Measurements from ENCODE around the gene CST8.

Gene CST8, protein sequence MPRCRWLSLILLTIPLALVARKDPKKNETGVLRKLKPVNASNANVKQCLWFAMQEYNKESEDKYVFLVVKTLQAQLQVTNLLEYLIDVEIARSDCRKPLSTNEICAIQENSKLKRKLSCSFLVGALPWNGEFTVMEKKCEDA

GRCh38 chr20:23490817-23491216 is at the start of gene CST8:
CST8 (plus strand) TSS chr20:23491117; CDS start chr20:23491668, 551 bp downstream.
- ChIA-PET CTCF (interaction anchor here (1.4 kb wide), 1 partner anchor 16 kb away, joined by 4 read pairs; no protein-coding TSS in a partner anchor), POLR2A (no interaction called here)
- TF ChIP-seq, protein P1, sequence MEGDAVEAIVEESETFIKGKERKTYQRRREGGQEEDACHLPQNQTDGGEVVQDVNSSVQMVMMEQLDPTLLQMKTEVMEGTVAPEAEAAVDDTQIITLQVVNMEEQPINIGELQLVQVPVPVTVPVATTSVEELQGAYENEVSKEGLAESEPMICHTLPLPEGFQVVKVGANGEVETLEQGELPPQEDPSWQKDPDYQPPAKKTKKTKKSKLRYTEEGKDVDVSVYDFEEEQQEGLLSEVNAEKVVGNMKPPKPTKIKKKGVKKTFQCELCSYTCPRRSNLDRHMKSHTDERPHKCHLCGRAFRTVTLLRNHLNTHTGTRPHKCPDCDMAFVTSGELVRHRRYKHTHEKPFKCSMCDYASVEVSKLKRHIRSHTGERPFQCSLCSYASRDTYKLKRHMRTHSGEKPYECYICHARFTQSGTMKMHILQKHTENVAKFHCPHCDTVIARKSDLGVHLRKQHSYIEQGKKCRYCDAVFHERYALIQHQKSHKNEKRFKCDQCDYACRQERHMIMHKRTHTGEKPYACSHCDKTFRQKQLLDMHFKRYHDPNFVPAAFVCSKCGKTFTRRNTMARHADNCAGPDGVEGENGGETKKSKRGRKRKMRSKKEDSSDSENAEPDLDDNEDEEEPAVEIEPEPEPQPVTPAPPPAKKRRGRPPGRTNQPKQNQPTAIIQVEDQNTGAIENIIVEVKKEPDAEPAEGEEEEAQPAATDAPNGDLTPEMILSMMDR (IDR thresholded peaks at IDR 0.05; ENCODE audit: control extremely low read depth, extremely low read depth, low read depth, missing control alignments) = no peak
- DNase-seq (ENCODE audit: extremely low spot score) = no peak

DNA sequence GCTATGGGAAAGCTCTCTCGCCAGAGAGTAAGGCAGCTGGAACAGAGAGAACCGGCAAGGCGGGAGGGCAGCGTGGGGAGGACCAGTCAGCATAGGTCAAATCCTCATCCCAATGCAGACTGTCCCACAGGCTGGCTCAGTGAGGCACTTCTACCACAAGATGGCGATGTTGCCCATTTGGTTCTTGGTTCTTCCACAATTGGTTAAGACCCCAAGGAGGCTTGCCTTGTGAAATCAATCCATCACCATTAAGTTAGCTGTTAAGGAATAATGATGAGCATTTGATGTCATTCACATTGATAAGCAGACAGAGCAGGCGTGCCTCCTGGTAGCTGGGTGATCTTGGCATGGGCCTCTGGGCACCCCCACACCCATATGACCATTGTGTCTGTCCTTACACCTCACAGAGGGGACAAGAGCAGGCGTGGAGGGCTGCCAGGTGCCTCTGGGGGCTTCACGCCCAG is 49.0 kb upstream of the CST8 start:
- ChIA-PET CTCF (interaction anchor here (0.7 to 4.9 kb wide), 28 partner anchors 7 to 752 kb away, joined by 3 to 90 read pairs (median 4); partner anchors contain the start of genes CST11, CST9 and NAPB), POLR2A (no interaction called here)
- DNase-seq (ENCODE audit: extremely low spot score) = peak; percentile 80
- TF ChIP-seq, protein P1 (IDR thresholded peaks at IDR 0.05; ENCODE audit: control extremely low read depth, extremely low read depth, low read depth, missing control alignments) = peak; percentile 79

GRCh38 chr20:23442436-23442835 is 48.5 kb upstream of the CST8 start:
- TF ChIP-seq, protein P1 (IDR thresholded peaks at IDR 0.05; ENCODE audit: control extremely low read depth, extremely low read depth, low read depth, missing control alignments) = no peak
- DNase-seq (ENCODE audit: extremely low spot score) = no peak
- ChIA-PET CTCF (interaction anchor here (1.0 to 4.9 kb wide), 26 partner anchors 8 to 753 kb away, joined by 3 to 90 read pairs (median 4); partner anchors contain the start of genes CST11, CST9, NAPB and NXT1), POLR2A (no interaction called here)

DNA sequence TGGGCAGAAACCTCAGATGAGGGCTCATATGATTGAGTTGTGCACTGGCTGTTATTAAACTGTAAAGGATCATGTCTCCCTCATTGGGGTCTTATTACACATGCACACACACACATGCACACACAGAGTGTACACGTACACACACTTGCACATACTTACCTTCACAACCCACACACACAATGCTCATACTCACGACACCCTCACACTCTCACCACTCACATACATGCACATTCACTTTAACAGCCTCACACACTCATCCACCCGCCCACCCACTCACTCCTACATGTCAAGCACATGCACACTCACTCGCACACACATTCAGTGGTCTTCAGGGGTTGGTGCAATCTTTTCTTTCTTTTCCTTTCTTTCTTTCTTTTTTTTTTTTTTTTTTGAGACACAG is 46.1 kb upstream of the CST8 start:
- TF ChIP-seq, protein P1 (IDR thresholded peaks at IDR 0.05; ENCODE audit: control extremely low read depth, extremely low read depth, low read depth, missing control alignments) = no peak
- no peak for DNase-seq (ENCODE audit: extremely low spot score)
- ChIA-PET CTCF (interaction anchor here (1.1 to 3.5 kb wide), 7 partner anchors 7 to 753 kb away, joined by 3 to 22 read pairs (median 8); partner anchors contain the start of gene NXT1), POLR2A (no interaction called here)

DNA sequence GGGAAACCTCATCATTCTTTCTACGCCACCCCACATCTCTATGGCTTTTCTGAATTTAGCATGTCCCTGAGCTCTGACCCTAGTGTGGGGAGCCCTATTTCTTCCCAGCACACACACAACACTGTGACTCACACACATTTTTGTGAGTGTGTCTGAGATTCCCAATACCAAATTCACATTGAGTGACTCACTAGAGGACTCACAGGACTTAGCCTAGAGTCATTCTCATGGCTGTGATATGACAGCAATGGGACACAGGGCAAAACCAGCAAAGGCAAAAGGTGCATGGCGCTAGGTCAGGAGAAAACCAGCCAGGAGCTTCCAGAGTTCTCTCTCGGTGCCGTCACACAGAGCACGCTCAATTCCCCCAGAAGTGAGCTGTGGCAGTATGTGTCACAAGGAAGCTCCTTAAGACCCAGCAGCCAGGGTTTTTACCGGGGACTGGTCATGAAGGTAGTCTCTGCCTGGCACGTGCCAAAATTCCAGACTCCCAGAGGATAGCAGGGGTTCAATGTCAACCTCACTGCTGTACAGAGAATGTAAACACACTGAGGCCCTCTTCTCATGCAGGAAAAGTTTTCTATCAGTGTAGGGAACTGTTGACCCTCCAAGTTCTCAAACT is 45.2 kb upstream of the CST8 start:
- no peak for DNase-seq (ENCODE audit: extremely low spot score)
- ChIA-PET CTCF (interaction anchor here (1.1 to 3.5 kb wide), 11 partner anchors 8 to 754 kb away, joined by 3 to 22 read pairs (median 6); partner anchors contain the start of genes NAPB and NXT1), POLR2A (no interaction called here)
- TF ChIP-seq, protein P1 (IDR thresholded peaks at IDR 0.05; ENCODE audit: control extremely low read depth, extremely low read depth, low read depth, missing control alignments) = no peak

DNA sequence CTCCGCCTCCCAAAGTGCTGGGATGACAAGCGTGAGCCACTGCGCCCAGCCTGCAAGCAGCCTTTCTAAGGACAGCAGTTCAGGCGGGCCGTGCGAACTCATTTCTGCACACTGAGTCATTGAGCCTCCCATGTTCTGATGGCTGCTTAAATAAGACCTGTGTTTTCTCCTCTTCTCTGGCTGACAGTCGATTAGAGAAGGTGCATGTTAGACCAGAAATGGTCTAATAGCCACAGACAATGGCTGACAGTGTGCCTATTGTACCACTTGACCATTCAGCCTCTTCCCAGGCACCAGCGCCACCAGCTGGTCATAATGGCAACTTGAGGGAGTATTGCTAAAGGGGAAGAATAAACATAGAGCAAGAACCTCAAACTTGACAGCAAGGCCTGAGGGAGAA is 44.4 kb upstream of the CST8 start:
- ChIA-PET POLR2A (no interaction called here), CTCF (interaction anchor here (0.7 to 3.5 kb wide), 20 partner anchors 9 to 755 kb away, joined by 3 to 22 read pairs (median 4); partner anchors contain the start of genes NAPB and NXT1)
- TF ChIP-seq, protein P1 (IDR thresholded peaks at IDR 0.05; ENCODE audit: control extremely low read depth, extremely low read depth, low read depth, missing control alignments) = peak; percentile 66
- DNase-seq (ENCODE audit: extremely low spot score) = peak; percentile 62
